HG03558 (cell line): ENCODE measurements around the gene ANO10.
A peak's percentile ranks its signal among the peaks of the same experiment; 100 is the strongest.
"Not testable (repeated sequence)": the region's sequence is repeated elsewhere in the genome, so short reads cannot be mapped to it uniquely, and the experiment has no call there.

Experiments
- ATAC-seq: cut with Tn5 transposase; IDR thresholded peaks from one replicate; pipeline ENCODE4 v1.9.1; 2021; ENCODE audit warnings: moderate number of reproducible peaks; ENCODE audit not compliant: unreplicated experiment; ENCODE audit errors: extremely low read depth

ANO10 gene, protein sequence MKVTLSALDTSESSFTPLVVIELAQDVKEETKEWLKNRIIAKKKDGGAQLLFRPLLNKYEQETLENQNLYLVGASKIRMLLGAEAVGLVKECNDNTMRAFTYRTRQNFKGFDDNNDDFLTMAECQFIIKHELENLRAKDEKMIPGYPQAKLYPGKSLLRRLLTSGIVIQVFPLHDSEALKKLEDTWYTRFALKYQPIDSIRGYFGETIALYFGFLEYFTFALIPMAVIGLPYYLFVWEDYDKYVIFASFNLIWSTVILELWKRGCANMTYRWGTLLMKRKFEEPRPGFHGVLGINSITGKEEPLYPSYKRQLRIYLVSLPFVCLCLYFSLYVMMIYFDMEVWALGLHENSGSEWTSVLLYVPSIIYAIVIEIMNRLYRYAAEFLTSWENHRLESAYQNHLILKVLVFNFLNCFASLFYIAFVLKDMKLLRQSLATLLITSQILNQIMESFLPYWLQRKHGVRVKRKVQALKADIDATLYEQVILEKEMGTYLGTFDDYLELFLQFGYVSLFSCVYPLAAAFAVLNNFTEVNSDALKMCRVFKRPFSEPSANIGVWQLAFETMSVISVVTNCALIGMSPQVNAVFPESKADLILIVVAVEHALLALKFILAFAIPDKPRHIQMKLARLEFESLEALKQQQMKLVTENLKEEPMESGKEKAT

GRCh38 chr3:43621656-43622432 lies at the start of gene ANO10:
ANO10 (minus strand) TSS chr3:43622011; CDS start chr3:43605852, 16,159 bp downstream.
- peak; percentile 97 for ATAC-seq

GRCh38 chr3:43670635-43671522 lies 49.1 kb upstream of the ANO10 start:
- no peak for ATAC-seq

DNA sequence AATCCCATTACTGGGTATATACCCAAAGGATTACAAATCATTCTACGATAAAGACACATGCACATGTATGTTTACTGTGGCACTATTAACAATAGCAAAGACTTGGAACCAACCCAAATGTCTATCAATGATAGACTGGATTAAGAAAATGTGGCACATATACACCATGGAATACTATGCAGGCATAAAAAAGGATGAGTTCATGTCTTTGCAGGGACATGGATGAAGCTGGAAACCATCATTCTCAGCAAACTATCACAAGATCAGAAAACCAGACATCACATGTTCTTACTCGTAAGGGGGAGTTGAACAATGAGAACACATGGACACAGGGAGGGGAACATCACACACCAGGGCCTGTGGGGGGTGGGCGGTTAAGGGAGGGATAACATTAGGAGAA lies 43.2 kb upstream of the ANO10 start:
- ATAC-seq, result not testable (repeated sequence)

DNA sequence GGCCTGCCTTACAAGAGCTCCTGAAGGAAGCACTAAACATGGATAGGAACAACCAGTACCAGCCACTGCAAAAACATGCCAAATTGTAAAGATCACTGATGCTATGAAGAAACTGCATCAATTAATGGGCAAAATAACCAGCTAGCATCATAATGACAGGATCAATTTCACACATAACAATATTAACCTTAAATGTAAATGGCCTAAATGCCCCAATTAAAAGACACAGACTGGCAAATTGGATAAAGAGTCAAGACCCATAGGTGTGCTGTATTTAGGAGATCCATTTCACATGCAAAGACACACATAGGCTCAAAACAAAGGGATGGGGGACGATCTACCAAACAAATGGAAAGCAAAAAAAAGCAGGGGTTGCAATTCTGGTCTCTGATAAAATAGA lies 39.6 kb upstream of the ANO10 start:
- ATAC-seq, result not testable (repeated sequence)

GRCh38 chr3:43659250-43659880 lies 37.6 kb upstream of the ANO10 start:
- no peak for ATAC-seq

DNA sequence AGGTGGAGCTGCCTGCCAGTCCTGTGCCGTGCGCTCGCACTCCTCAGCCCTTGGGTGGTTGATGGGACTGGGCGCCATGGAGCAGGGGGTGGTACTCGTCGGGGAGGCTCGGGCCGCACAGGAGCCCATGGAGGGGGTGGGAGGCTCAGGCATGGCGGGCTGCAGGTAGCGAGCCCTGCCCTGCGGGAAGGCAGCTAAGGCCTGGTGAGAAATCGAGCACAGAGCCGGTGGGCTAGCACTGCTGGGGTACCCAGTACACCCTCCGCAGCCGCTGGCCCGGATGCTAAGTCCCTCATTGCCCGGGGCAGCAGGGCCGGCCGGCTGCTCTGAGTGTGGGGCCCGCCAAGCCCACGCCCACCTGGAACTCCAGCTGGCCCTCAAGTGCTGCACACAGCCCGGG lies 34.6 kb upstream of the ANO10 start:
- not testable (repeated sequence) for ATAC-seq

GRCh38 chr3:43650345-43650744 lies 28.5 kb upstream of the ANO10 start:
- ATAC-seq, result no peak

DNA sequence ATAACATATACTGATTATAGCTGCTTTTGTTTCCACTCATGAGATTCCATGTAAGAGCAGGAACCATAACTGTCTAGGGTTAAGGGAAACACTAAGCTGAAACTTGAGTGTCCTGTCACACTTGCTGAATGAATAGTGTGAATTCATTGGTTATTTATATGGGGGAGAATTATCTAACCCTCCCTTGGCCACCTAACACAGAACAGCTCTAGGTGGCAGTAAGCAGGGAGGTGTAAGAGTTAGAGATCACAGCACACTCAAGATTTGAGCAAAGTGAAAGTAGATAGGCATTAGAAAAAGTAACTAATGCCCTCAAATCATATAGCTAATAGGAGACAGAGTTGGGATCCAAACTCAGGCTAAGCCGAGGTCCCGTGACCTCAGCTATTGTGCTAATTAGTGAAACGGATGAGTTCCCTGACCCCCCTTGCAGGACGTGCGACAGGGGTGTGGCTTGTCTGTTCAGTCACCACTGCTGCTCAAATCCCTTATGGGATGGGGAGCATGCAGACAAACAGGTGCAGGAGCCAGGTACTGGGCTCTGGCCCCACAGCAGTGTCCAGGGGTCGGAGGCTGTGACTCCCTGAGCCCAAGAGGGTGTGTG lies 27.7 kb upstream of the ANO10 start:
- no peak for ATAC-seq

- no peak for ATAC-seq
Measured at GRCh38 chr3:43648957-43649356, 27.1 kb upstream of the ANO10 start.

GRCh38 chr3:43647331-43648166 lies 25.7 kb upstream of the ANO10 start:
- ATAC-seq, result no peak

GRCh38 chr3:43644443-43644842 lies 22.6 kb upstream of the ANO10 start:
- ATAC-seq, result no peak

GRCh38 chr3:43641306-43642114 lies 19.7 kb upstream of the ANO10 start:
- no peak for ATAC-seq

GRCh38 chr3:43640681-43641080 lies 18.9 kb upstream of the ANO10 start:
- ATAC-seq, result no peak

DNA sequence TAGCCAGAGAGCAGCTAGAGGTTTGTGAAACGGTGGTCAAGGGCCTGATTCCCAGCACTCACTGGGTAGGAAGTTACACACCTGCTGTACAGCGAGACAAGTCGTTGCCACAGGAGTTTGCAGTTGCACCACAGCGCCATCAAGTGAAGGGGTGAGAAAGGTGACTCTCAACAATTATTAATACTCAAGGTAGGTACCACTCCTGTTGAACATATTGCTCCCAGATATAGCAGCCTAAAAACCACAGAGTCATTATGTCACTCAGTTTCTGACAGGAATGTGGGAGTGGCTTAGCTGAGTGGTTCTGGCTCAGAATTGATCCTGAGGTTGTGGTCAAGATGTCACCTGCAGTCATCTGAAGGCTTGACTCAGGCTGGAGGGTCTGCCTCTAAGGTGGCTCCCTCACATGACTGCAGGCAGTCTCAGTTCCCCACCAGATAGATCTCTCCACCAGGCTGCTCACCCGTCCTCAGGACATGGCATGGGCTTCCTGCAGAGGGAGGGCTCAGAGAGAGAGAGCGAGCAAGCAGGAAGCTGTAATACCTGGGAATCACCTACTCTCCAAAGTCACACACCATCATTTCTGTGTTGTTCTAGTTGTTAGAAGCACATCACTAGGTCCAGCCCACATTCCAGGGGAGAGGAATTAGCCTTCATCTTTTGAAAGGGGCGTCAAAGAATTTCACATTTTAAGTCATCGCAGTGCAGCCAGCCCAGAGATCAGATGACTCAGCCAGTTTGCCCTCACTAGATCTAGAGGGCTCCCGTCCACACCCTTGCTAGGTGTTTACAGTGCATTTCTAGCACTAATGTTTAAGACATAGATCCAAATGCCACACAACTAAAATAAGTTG lies 17.0 kb upstream of the ANO10 start:
- no peak for ATAC-seq

- ATAC-seq, result no peak
Measured at GRCh38 chr3:43637702-43638101, 15.9 kb upstream of the ANO10 start.

- no peak for ATAC-seq
Measured at GRCh38 chr3:43632986-43633385, 11.2 kb upstream of the ANO10 start.
